ENCODE data around the gene CDH8. TPM values are rescaled to one million over a fixed set of nuclear protein-coding genes. Genes with fewer than 3 reads are reported as not detected.

CDH8 gene
- total RNA-seq, 1 donor from 2014 or later: 0.78 TPM

DNA sequence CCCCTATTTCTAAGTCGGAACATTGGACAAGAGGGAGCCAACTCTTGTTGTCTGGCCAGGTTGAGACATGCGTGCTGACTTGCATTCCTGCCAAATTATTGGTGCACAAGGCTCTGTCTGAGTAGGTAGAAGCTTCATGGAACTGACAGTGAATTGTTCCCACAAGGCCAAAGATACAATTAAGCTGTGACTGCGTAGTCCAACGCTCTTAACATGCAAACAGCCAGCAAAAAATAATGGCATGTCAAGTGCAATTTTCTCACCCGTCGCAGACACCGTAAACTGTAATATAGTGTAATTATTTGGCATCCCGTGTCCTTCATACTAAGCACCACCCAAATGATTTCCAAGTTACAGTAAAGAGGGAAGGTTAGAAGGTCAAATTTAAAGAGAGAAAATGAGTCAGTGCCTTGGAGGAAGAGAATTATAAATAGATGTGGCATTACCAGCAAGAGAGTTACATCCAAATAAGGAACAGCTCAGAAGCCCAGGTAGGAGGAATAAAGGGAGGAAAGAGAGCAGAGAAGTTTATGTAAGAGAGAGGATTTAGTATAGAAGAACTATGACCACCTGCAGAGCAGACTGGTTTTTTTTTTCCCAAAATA is 21.8 kb downstream of the CDH8 start:
- ATAC-seq (no peak), DNase-seq (no peak)
- Histone ChIP-seq H3K9me3 (no peaks in the 10 kb centered on the region), H3K4me3 (no peak overlapping the region), H3K27ac (no peak overlapping the region), H3K4me1 (no peaks in the 10 kb centered on the region), H3K36me3 (no peaks in the 10 kb centered on the region), H3K27me3 (no peaks in the 10 kb centered on the region)
- intact Hi-C loops (cut with DNase I): no loop called here
- TF ChIP-seq, protein P1, sequence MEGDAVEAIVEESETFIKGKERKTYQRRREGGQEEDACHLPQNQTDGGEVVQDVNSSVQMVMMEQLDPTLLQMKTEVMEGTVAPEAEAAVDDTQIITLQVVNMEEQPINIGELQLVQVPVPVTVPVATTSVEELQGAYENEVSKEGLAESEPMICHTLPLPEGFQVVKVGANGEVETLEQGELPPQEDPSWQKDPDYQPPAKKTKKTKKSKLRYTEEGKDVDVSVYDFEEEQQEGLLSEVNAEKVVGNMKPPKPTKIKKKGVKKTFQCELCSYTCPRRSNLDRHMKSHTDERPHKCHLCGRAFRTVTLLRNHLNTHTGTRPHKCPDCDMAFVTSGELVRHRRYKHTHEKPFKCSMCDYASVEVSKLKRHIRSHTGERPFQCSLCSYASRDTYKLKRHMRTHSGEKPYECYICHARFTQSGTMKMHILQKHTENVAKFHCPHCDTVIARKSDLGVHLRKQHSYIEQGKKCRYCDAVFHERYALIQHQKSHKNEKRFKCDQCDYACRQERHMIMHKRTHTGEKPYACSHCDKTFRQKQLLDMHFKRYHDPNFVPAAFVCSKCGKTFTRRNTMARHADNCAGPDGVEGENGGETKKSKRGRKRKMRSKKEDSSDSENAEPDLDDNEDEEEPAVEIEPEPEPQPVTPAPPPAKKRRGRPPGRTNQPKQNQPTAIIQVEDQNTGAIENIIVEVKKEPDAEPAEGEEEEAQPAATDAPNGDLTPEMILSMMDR (IDR thresholded peaks at IDR 0.05): no peak

GRCh38 chr16:62010186-62010585 is 26.1 kb downstream of the CDH8 start:
- no peaks in the 10 kb centered on the region for H3K4me1 ChIP-seq
- H3K27ac ChIP-seq: no peak overlapping the region
- H3K27me3 ChIP-seq: no peaks in the 10 kb centered on the region
- ATAC-seq (no peak), DNase-seq (no peak)
- TF ChIP-seq, protein P1 (IDR thresholded peaks at IDR 0.05): no peak
- H3K36me3 ChIP-seq: no peaks in the 10 kb centered on the region
- no peak overlapping the region for H3K4me3 ChIP-seq
- H3K9me3 ChIP-seq: no peaks in the 10 kb centered on the region
- intact Hi-C loops (cut with DNase I): no loop called here

DNA sequence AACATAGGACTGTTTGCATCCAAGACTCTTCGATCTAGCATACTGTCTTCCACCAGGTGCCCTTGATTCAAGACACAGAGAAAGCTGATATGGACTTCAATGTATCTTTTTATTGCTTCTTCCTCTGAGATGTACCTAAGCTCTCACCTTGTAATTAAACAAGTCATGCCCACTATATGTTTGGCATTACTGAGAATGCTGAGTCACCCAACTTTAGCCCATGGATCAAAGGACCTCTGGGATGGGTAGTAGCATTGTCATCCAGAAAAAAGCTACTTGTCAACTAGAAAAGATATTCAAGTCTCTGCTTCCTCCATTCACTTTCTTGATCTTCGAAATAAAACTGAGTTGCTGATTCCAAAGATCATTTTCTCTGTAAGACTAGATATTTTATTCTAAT is 37.8 kb downstream of the CDH8 start:
- H3K36me3 ChIP-seq: no peaks in the 10 kb centered on the region
- no peak for DNase-seq
- H3K27ac ChIP-seq: no peak overlapping the region
- no peaks in the 10 kb centered on the region for H3K4me1 ChIP-seq
- ATAC-seq: no peak
- no peak overlapping the region for H3K4me3 ChIP-seq
- intact Hi-C loops (cut with DNase I): no loop called here
- TF ChIP-seq, protein P1 (IDR thresholded peaks at IDR 0.05): no peak
- no peaks in the 10 kb centered on the region for H3K9me3 ChIP-seq
- H3K27me3 ChIP-seq: no peaks in the 10 kb centered on the region

- no peaks in the 10 kb centered on the region for H3K4me1 ChIP-seq
- TF ChIP-seq, protein P1 (IDR thresholded peaks at IDR 0.05): no peak
- no peak overlapping the region for H3K4me3 ChIP-seq
- no peaks in the 10 kb centered on the region for H3K36me3 ChIP-seq
- ATAC-seq (no peak), DNase-seq (no peak)
- no peaks in the 10 kb centered on the region for H3K9me3 ChIP-seq
- intact Hi-C loops (cut with DNase I): no loop called here
- no peak overlapping the region for H3K27ac ChIP-seq
- no peaks in the 10 kb centered on the region for H3K27me3 ChIP-seq
Observed at GRCh38 chr16:61993108-61993507, 43.1 kb downstream of the CDH8 start.

DNA sequence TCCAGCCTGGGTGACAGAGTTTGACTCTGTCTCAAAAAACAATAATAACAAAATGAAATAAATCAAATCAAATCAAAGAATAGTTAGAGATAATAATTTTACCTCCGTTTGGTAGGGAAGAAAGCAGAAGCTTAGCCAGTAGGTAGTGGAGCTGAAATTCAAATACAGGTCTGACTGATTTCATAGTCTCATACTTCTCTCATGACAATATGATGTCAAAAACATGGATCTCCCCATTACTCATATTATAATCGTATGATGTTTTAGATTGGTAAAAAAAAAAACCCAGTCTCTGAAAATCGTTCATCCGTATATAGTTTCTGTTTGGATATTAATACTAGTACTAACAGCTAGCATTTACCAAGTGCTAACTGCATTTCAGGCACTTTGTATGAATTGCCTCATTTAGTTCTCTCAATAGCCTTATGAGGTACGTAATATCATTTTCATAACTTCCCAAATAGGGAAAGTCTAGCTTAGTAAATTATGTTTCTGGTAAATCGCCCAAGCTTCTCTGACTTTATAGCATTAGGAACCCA is 48.7 kb downstream of the CDH8 start:
- TF ChIP-seq, protein P1 (IDR thresholded peaks at IDR 0.05): no peak
- no peaks in the 10 kb centered on the region for H3K4me1 ChIP-seq
- ATAC-seq: no peak
- H3K27ac ChIP-seq: no peak overlapping the region
- intact Hi-C loops (cut with DNase I): no loop called here
- no peaks in the 10 kb centered on the region for H3K27me3 ChIP-seq
- H3K9me3 ChIP-seq: no peaks in the 10 kb centered on the region
- no peak for DNase-seq
- no peak overlapping the region for H3K4me3 ChIP-seq
- no peaks in the 10 kb centered on the region for H3K36me3 ChIP-seq

DNA sequence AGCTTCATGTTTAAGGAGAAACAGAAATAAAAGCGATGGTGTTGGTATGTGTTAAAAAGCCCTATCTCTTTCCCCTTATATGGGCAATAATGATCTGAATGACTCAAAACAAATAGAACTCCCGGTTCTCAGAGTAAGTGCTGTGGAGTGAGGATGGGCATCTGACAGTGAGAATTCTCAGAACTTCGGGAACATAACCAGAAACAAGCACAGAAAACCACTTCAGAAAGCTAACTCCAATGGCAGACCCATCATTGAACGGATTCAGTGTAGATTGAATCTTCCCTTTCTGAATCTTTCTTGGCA is 67.2 kb downstream of the CDH8 start:
- H3K4me3 ChIP-seq: no peak overlapping the region
- no peaks in the 10 kb centered on the region for H3K36me3 ChIP-seq
- DNase-seq (no peak), ATAC-seq (no peak)
- H3K27me3 ChIP-seq: no peaks in the 10 kb centered on the region
- H3K27ac ChIP-seq: no peak overlapping the region
- TF ChIP-seq, protein P1 (IDR thresholded peaks at IDR 0.05): no peak
- H3K4me1 ChIP-seq: no peaks in the 10 kb centered on the region
- H3K9me3 ChIP-seq: no peaks in the 10 kb centered on the region
- intact Hi-C loops (cut with DNase I): no loop called here
